Stimulated activated CD4-positive, alpha-beta T cell treated with anti-CD3 and anti-CD28 coated beads, Interleukin-1b, Interleukin-23, amount 100 ng/mL, for 24 hours (primary cell): ENCODE data around the gene SLC20A1.
"Not testable (repeated sequence)": the region's sequence is repeated elsewhere in the genome, so short reads cannot be mapped to it uniquely, and the experiment has no call there.

Experiments used
- DNase-seq, 4 experiments: peaks; one replicate each; pipeline ENCODE4 v3.0.0-alpha.2; 2020; ENCODE audit warnings: low read depth in 4 of 4, low spot score in 1 of 4

Gene SLC20A1

DNA sequence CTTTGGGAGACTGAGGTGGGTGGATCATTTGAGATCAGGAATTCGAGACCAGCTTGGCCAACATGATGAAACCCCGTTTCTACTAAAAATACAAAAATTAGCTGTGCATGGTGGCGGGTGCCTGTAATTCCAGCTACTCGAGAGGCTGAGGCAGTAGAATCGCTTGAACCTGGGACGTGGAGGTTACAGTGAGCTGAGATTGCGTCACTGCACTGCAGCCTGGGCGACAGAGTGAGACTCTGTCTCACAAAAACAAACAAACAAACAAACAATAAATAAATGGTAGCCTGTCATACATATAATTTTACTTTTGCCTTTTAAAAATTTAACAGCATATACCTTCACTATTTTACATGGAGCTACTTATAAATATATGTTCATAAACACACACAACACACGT is 61.2 kb downstream of the SLC20A1 start:
- DNase-seq, result not testable (repeated sequence)

DNA sequence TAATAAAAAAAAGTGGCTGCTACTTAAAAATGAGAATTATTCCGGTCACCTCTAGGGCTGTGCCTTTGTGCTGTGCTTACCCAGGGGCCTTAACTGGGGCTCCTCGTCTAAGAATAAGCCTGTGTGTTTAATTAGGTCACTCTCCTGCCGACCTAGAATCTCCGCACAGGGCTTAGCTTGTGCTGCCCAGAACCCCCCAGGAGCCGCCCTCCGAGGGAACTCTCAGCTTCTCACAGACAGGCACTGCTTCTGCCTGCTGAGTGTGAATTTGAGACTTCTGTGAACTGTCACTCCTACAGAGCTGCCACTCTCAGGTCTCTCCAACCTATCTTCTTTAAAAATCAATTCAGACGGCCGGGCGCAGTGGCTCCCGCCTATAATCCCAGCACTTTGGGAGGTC is 63.2 kb downstream of the SLC20A1 start:
- no peak for DNase-seq

DNA sequence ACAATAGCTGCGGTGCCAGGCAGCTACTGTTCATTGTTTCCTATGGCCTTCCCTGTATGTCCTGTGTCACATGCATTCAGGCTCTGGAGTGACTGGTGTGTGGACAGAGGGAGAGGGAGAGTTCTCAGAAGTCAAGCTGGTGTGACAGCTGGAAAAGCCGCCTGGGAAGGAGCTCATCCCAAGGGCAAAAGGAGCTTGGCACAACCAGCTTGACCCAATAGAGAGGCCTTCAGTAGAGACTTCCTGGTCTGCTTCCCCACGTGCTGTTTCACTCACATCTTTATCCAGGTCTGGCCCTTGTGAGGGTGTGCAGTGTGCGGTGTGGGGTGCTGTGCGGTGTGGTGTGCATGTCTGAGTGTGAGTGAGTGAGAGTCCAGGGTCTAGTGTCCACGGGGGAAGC is 64.0 kb downstream of the SLC20A1 start:
- DNase-seq, result no peak

DNA sequence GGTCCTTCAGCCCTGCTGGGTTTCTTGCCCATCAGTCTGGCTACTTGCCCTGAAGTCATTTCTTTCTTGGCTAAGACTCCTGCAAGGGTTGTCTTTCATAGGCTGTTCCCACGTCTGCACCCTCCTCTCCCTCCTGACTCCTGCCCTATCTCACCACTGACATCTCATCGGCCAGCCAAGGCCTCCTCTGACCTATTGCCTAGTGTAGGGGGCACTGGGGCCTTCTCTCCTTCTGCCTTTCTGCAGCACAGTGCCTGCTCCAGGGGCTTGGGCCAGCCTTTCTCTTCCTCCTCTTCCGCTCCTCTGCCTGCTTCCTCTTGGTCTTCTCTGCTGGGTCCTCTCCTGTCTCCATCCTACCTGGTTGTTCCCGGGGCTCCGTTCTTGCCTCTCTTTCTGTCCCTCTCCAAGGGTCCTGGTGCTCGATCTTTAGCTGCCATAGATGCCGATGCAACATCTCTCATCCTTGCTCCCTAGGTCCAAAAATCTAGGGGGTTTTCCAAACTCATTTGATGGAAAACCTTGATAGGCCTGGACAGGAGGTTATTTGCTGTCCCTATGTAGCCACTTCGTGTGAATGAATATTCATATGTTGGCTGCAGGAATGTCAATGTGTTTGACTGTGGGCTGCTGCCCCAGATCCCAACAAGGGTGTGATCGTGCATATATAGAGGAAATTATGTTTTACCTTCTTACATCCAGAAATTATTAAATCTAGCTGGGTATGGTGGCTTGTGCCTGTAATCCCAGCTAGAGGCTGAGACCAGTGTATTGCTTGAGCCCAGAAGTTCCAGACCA is 65.4 kb downstream of the SLC20A1 start:
- no peak for DNase-seq

DNA sequence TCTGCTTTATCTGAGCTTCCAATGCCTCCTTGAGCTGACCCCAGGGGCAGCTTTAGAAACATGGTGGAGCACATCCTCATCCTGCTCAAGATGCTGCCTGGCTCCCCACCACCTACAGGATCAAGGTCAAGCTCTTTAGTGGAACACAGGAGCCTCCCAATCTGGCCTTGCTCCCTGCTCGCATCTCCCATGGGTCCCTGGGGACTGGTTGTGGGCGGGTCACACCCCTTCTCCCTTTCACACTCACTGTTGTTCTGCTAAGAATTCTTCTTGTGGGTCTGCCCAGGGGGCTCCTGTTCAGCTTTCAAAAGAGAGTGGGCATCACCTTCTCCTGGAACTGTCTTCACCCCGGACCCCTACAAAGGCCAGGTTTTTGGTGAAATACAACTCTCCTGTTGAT is 66.7 kb downstream of the SLC20A1 start:
- no peak for DNase-seq

DNA sequence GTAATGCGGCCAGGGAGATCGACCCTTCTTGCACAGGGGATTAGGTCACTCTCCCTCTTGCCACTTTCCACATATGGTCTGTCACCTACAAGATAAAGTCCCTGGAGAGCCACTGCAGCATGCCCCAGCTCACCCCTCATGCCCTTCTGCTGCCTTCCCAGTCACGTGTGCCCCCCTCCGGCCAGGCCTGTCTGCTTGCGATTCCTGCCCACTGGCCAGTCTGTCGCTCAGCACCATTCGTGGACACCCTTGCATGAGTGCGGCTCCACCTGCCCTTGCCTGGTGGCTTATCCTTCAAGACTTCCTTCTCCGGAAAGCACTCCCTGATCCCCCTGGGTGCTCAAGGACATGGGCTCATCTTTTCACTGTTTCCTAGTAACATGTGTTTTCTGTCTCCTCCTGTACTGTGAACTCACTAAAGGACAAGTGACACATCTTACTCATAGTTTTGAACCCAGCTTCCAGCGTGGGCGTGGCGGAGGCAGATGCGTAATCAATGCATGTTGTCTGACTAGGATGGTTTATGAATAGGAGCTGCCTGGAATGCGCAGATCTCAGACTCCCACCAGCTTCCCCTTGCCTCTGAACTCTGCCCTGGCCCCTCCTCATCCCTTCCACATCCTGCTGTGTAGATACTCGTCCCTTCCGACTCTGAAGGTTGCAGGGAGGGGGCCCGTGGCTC is 67.3 kb downstream of the SLC20A1 start:
- DNase-seq, result peak in 1 of 4 experiments; percentile 53
